ENCODE measurements around the gene REEP2. TPM values are rescaled to one million over a fixed set of nuclear protein-coding genes. Genes with fewer than 3 reads are reported as not detected.

REEP2 gene
- total RNA-seq, 1 experiment from 2014 or later, result 4.9 TPM

DNA sequence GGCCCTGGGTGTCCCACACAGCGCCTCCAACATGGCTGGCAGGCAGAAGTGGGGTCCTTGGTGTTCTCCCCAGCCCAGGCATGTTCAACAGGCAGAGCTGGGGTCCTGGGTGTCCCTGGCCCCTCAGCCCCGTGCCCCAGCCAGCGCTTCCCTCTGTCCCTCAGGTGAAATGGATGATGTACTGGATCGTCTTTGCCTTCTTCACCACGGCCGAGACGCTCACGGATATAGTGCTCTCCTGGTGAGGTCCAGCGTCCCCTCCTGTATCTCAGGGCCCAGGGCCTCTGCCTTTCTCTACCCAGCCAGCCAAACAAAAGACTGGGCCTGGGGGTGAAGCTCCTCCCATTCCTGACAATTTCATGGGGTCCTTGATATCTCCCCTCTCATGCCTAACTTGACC lies 2.4 kb downstream of the REEP2 start:
- Histone ChIP-seq H3K9me3 (ENCODE audit: control insufficient read depth in 1 of 2, insufficient read depth in 1 of 2, low read depth in 1 of 2, low read length in 2 of 2) (no peaks in the 10 kb centered on the region), H3K9me2 (ENCODE audit: insufficient read depth) (no peaks in the 10 kb centered on the region), H2AFZ (ENCODE audit: low read depth, low read length, poor library complexity, severe bottlenecking) (no peak overlapping the region), H3K4me2 (ENCODE audit: low read length) (no peak overlapping the region), H3K79me2 (ENCODE audit: insufficient read depth, low read length) (no peaks in the 10 kb centered on the region), H3K27ac (ENCODE audit: low read depth, low read length) (no peak overlapping the region), H4K20me1 (ENCODE audit: insufficient read depth) (no peaks in the 10 kb centered on the region), H3K4me3 (replicated peaks in 1 of 2; ENCODE audit: low read depth in 1 of 2, low read length in 2 of 2) (no peak overlapping the region), H3K9ac (ENCODE audit: low read length) (no peak overlapping the region), H3K36me3 (ENCODE audit: control insufficient read depth in 1 of 2, insufficient read depth in 2 of 2, low read length in 2 of 2) (peaks cover 0 to 2% of the 10 kb centered on the region in 2 experiments; a peak in 1 of 4 replicates), H3K4me1 (ENCODE audit: control insufficient read depth in 1 of 2, insufficient read depth in 2 of 2, low read length in 2 of 2) (peaks cover 7 to 21% of the 10 kb centered on the region in 2 experiments; a peak in 3 of 4 replicates), H3K27me3 (ENCODE audit: insufficient read depth, low read length) (no peaks in the 10 kb centered on the region)
- ChIA-PET RAD21 (ENCODE audit: low non-redundant PET in 1 of 2, low total read pairs in 2 of 2, uncharacterized antibody in 2 of 2, unreplicated experiment in 2 of 2) (no interaction called here), CTCF (no interaction called here), POLR2A (no interaction called here)
- TF ChIP-seq, protein P1, sequence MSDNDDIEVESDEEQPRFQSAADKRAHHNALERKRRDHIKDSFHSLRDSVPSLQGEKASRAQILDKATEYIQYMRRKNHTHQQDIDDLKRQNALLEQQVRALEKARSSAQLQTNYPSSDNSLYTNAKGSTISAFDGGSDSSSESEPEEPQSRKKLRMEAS (IDR thresholded peaks at IDR 0.05), result no peak
- TF ChIP-seq SP1 (IDR thresholded peaks at IDR 0.05; ENCODE audit: low read depth) (no peak), ELF1 (IDR thresholded peaks at IDR 0.05; ENCODE audit: borderline replicate concordance, low read depth) (no peak), RAD21 (IDR thresholded peaks at IDR 0.05; ENCODE audit: low read depth) (no peak), ZNF274 (IDR thresholded peaks at IDR 0.05; ENCODE audit: low read depth, low read length) (no peak), FOSL1 (IDR thresholded peaks at IDR 0.05; ENCODE audit: low read depth) (no peak), EZH2 (IDR thresholded peaks at IDR 0.05) (no peak), EGR1 (IDR thresholded peaks at IDR 0.05; ENCODE audit: low read depth) (no peak), CBX3 (IDR thresholded peaks at IDR 0.05; ENCODE audit: low read depth) (no peak), POLR2A (IDR thresholded peaks at IDR 0.05; ENCODE audit: borderline replicate concordance, extremely low read depth, insufficient read depth, insufficient read length) (no peak), SIN3A (IDR thresholded peaks at IDR 0.05; ENCODE audit: low read depth) (no peak), ZFX (IDR thresholded peaks at IDR 0.05) (no peak), TCF7L2 (IDR thresholded peaks at IDR 0.05; ENCODE audit: borderline replicate concordance, extremely low read depth, insufficient read depth, insufficient read length) (no peak), CEBPB (IDR thresholded peaks at IDR 0.05; ENCODE audit: low read depth) (no peak)
- TF ChIP-seq, protein P2, sequence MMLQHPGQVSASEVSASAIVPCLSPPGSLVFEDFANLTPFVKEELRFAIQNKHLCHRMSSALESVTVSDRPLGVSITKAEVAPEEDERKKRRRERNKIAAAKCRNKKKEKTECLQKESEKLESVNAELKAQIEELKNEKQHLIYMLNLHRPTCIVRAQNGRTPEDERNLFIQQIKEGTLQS (IDR thresholded peaks at IDR 0.05), result no peak
- TF ChIP-seq, protein P3, sequence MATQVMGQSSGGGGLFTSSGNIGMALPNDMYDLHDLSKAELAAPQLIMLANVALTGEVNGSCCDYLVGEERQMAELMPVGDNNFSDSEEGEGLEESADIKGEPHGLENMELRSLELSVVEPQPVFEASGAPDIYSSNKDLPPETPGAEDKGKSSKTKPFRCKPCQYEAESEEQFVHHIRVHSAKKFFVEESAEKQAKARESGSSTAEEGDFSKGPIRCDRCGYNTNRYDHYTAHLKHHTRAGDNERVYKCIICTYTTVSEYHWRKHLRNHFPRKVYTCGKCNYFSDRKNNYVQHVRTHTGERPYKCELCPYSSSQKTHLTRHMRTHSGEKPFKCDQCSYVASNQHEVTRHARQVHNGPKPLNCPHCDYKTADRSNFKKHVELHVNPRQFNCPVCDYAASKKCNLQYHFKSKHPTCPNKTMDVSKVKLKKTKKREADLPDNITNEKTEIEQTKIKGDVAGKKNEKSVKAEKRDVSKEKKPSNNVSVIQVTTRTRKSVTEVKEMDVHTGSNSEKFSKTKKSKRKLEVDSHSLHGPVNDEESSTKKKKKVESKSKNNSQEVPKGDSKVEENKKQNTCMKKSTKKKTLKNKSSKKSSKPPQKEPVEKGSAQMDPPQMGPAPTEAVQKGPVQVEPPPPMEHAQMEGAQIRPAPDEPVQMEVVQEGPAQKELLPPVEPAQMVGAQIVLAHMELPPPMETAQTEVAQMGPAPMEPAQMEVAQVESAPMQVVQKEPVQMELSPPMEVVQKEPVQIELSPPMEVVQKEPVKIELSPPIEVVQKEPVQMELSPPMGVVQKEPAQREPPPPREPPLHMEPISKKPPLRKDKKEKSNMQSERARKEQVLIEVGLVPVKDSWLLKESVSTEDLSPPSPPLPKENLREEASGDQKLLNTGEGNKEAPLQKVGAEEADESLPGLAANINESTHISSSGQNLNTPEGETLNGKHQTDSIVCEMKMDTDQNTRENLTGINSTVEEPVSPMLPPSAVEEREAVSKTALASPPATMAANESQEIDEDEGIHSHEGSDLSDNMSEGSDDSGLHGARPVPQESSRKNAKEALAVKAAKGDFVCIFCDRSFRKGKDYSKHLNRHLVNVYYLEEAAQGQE (IDR thresholded peaks at IDR 0.05; ENCODE audit: low read depth), result no peak
- BruUV-seq (replicated peaks), result no TSS peak
- intact Hi-C loops (cut with micrococcal nuclease), result no loop called here
- DNase-seq (ENCODE audit: low read depth, low spot score), result no peak
- no peak for ATAC-seq
